ENCODE results near the gene PLVAP. TPM values are rescaled to one million over a fixed set of nuclear protein-coding genes. Genes with fewer than 3 reads are reported as not detected.

The PLVAP gene
- total and polyA plus RNA-seq, 2 experiments from 2014 or later, result not detected

GRCh38 chr19:17406046-17406886 lies 29.1 kb upstream of the PLVAP start:
- Histone ChIP-seq H3K4me1 (ENCODE audit: insufficient read depth) (peaks cover 17% of the 10 kb centered on the region), H4K20me1 (replicated peaks; ENCODE audit: insufficient read depth) (no peaks in the 10 kb centered on the region), H3K4me3 (no peak overlapping the region), H3K9me2 (ENCODE audit: insufficient read depth) (no peaks in the 10 kb centered on the region), H2AFZ (no peak overlapping the region), H3K4me2 (peak overlapping the region; percentile 48; the same call in 1 of the 2 replicates), H3F3A (replicated peaks; ENCODE audit: low read depth) (0 out of 2 replicates have a peak, but pooled peaks cover 7% of the 10 kb centered on the region), H3K27me3 (ENCODE audit: insufficient read depth) (no peaks in the 10 kb centered on the region), H3K36me3 (ENCODE audit: insufficient read depth) (no peaks in the 10 kb centered on the region), H3K27ac (ENCODE audit: low read depth) (peak overlapping the region; percentile 74; the same call in 1 of the 2 replicates), H3K79me2 (replicated peaks; ENCODE audit: insufficient read depth) (no peaks in the 10 kb centered on the region)
- no peak for ATAC-seq
- no peaks in the 10 kb centered on the region for H3K9me3 Mint-ChIP-seq
- no peak for DNase-seq (ENCODE audit: low spot score)
- peaks cover 9% of the 10 kb centered on the region for H3K27me3 Mint-ChIP-seq (ENCODE audit: insufficient read depth, low read depth, poor library complexity)
- H3K4me1 Mint-ChIP-seq, result peaks cover 28% of the 10 kb centered on the region
- peaks cover 9% of the 10 kb centered on the region; the same call in 2 of the 3 replicates for H3K36me3 Mint-ChIP-seq (ENCODE audit: low read depth)
- peak overlapping the region; percentile 30; the same call in 1 of the 3 replicates for H3K4me3 Mint-ChIP-seq
- H3K27ac Mint-ChIP-seq, result no peak overlapping the region
- TF ChIP-seq ETS1 (IDR thresholded peaks at IDR 0.05), result no peak
- TF ChIP-seq JUNB (IDR thresholded peaks at IDR 0.05; ENCODE audit: unreplicated experiment), result no peak
- TF ChIP-seq NANOG (IDR thresholded peaks at IDR 0.05; ENCODE audit: borderline replicate concordance), result no peak
- no peak for TF ChIP-seq CREB1 (CRISPR knock-in tag; IDR thresholded peaks at IDR 0.05; ENCODE audit: low read depth)
- TF ChIP-seq EZH2phosphoT487 (IDR thresholded peaks at IDR 0.05; ENCODE audit: unreplicated experiment), result no peak
- TF ChIP-seq ZNF462 (CRISPR knock-in tag; IDR thresholded peaks at IDR 0.05), result no peak
